HL-60 (cell line): ENCODE measurements around the gene CYTIP.

Source experiments
- DNase-seq, 2 experiments: peaks; one replicate each; pipeline ENCODE4 v3.0.0-alpha.2; 2010 to 2020; ENCODE audit warnings: low read depth in 1 of 2, low spot score in 1 of 2
- H3K27ac ChIP-seq: fragments of 250-450 bp; sonication (Bioruptor Pico); replicated peaks from 2 replicates; pipeline ENCODE4 v1.5.1; 2020; ENCODE audit warnings: mild to moderate bottlenecking, moderate library complexity
- H3K27me3 ChIP-seq: fragments of 250-450 bp; sonication (Bioruptor Pico); 2 replicates; pipeline ENCODE4 v1.5.1; 2021; ENCODE audit warnings: mild to moderate bottlenecking, moderate library complexity; ENCODE audit not compliant: insufficient read depth, poor library complexity, severe bottlenecking
- H3K4me3 ChIP-seq: replicated peaks from 2 replicates; pipeline ENCODE4 v1.5.1; 2011; ENCODE audit warnings: mild to moderate bottlenecking, control low read depth, low read length; ENCODE audit not compliant: insufficient read depth
- GABPA ChIP-seq: IDR thresholded peaks from 2 replicates; pipeline ENCODE4 v1.6.1; 2012; ENCODE audit warnings: low read depth
- POLR2AphosphoS5 ChIP-seq: IDR thresholded peaks from 2 replicates; pipeline ENCODE4 v1.6.1; 2012; ENCODE audit warnings: low read depth
- SPI1 ChIP-seq: IDR thresholded peaks from 2 replicates; pipeline ENCODE4 v1.6.1; 2012; ENCODE audit warnings: low read depth, mild to moderate bottlenecking, borderline replicate concordance
- TF ChIP-seq, protein P1 (sequence below): IDR thresholded peaks from 2 replicates; pipeline ENCODE4 v1.6.1; 2012; ENCODE audit warnings: low read depth; ENCODE audit not compliant: insufficient replicate concordance
- TF ChIP-seq, protein P2 (sequence below): IDR thresholded peaks from one replicate; pipeline ENCODE4 v1.5.1; 2011; ENCODE audit warnings: low read length, control low read depth, inconsistent platforms; ENCODE audit not compliant: insufficient read depth

CYTIP gene

DNA sequence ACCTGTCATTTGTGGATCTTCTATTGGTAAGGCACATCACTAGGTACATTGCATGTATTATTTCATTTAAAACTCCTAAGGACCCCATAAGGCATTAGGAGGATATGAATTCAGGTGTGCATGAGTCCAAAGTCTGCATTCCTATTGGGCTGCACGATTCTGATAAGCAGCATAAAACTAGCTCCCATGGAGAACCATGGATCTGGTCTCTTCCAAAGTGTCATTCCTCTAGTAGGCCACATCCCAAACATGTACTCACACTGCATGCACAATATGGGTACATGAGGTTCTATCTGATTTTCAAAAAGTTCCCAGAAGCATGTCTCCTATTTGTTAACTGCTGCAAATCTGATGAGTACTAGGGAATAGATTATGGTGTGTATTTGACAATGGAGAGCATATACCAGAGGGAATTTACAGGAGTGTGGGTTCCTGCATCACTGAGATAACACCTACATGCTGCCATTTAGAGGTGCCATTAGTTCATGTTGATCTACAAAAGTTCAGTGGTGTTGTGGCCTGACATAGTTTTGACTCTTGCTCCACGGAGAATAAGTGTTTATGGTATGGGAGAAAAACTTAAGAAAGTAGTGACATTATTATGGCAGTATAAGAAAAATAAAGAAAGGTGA, 11.3 kb downstream of the CYTIP start:
- no peak for DNase-seq
- H3K4me3 ChIP-seq, result no peak overlapping the region
- H3K27ac ChIP-seq, result no peak overlapping the region
- no peak for TF ChIP-seq GABPA
- no peak for TF ChIP-seq POLR2AphosphoS5
- TF ChIP-seq, protein P1, sequence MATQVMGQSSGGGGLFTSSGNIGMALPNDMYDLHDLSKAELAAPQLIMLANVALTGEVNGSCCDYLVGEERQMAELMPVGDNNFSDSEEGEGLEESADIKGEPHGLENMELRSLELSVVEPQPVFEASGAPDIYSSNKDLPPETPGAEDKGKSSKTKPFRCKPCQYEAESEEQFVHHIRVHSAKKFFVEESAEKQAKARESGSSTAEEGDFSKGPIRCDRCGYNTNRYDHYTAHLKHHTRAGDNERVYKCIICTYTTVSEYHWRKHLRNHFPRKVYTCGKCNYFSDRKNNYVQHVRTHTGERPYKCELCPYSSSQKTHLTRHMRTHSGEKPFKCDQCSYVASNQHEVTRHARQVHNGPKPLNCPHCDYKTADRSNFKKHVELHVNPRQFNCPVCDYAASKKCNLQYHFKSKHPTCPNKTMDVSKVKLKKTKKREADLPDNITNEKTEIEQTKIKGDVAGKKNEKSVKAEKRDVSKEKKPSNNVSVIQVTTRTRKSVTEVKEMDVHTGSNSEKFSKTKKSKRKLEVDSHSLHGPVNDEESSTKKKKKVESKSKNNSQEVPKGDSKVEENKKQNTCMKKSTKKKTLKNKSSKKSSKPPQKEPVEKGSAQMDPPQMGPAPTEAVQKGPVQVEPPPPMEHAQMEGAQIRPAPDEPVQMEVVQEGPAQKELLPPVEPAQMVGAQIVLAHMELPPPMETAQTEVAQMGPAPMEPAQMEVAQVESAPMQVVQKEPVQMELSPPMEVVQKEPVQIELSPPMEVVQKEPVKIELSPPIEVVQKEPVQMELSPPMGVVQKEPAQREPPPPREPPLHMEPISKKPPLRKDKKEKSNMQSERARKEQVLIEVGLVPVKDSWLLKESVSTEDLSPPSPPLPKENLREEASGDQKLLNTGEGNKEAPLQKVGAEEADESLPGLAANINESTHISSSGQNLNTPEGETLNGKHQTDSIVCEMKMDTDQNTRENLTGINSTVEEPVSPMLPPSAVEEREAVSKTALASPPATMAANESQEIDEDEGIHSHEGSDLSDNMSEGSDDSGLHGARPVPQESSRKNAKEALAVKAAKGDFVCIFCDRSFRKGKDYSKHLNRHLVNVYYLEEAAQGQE, result no peak
- TF ChIP-seq, protein P2, sequence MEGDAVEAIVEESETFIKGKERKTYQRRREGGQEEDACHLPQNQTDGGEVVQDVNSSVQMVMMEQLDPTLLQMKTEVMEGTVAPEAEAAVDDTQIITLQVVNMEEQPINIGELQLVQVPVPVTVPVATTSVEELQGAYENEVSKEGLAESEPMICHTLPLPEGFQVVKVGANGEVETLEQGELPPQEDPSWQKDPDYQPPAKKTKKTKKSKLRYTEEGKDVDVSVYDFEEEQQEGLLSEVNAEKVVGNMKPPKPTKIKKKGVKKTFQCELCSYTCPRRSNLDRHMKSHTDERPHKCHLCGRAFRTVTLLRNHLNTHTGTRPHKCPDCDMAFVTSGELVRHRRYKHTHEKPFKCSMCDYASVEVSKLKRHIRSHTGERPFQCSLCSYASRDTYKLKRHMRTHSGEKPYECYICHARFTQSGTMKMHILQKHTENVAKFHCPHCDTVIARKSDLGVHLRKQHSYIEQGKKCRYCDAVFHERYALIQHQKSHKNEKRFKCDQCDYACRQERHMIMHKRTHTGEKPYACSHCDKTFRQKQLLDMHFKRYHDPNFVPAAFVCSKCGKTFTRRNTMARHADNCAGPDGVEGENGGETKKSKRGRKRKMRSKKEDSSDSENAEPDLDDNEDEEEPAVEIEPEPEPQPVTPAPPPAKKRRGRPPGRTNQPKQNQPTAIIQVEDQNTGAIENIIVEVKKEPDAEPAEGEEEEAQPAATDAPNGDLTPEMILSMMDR, result no peak
- TF ChIP-seq SPI1, result no peak
- no peaks in the 10 kb centered on the region for H3K27me3 ChIP-seq

DNA sequence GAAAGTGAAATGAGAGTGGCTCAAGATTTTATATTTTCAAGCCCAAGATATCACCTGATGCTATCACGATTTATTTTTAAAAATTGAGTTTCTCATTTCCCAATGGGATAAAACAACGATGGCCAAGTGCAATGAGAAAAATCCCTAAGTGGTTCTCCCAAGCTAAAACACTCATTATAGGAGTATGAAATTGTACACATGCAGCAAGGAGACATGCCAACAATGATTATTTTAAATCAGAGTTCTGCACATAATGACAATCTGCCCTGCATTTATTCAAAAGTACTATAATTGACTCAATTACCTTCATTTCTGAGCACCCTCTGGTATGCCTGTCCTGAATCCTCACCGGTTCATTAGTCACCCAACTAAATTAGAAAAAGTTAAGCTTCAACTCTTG, 12.7 kb downstream of the CYTIP start:
- TF ChIP-seq SPI1 (no peak), POLR2AphosphoS5 (no peak), GABPA (no peak)
- TF ChIP-seq, protein P1, result no peak
- TF ChIP-seq, protein P2, result no peak

DNA sequence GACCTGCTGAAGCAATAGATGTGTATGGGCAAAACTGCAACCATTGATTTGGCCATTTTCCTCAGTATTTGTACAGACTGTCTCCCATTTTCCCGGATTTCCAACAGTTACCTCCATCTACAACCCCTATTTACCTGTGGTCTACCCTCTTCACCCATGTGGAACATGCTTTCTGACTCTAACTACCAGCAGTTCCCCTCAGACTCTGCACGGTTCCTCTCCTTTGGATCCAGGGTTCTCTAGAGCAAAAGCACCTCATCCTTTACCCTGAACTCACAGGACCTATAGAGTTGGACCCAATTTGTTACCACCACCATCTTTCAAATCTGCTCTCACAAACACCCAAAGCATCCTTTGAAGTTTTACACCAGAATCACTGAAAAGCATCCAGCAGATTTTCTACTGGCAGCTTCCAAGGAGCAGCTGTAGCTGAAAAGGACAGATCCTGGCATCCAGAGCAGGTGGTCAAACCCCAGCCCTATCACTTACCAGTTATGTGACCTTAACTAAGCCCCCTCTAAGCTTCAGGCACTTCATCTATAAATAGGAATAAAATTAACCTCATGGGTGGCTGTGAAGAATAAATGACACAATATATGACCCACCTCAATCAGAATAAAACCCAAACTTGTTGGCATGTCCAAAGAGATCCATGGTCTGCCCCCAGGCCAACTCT, 15.3 kb downstream of the CYTIP start:
- TF ChIP-seq GABPA (no peak), POLR2AphosphoS5 (no peak), SPI1 (no peak)
- TF ChIP-seq, protein P2, result no peak
- TF ChIP-seq, protein P1, result no peak
- no peak overlapping the region for H3K4me3 ChIP-seq
- DNase-seq, result no peak
- no peak overlapping the region for H3K27ac ChIP-seq
- H3K27me3 ChIP-seq, result no peaks in the 10 kb centered on the region

More for the DNA sequence above, 12.7 kb downstream of the CYTIP start:
- no peak for DNase-seq
- Histone ChIP-seq H3K27ac (no peak overlapping the region), H3K4me3 (no peak overlapping the region), H3K27me3 (no peaks in the 10 kb centered on the region)
